Neuronal stem cell (in vitro differentiated cells): ENCODE data around the gene SPTLC1.
A peak's percentile ranks its signal among the peaks of the same experiment; 100 is the strongest.
"Not testable (repeated sequence)": the region's sequence is repeated elsewhere in the genome, so short reads cannot be mapped to it uniquely, and the experiment has no call there.

ENCODE experiments used
- DNase-seq: peaks from one replicate; pipeline ENCODE4 v3.0.0-alpha.2; 2013; ENCODE audit warnings: low spot score
- H2AFZ ChIP-seq: one replicate; pipeline ENCODE4 v1.6.1; 2013; ENCODE audit warnings: mild to moderate bottlenecking, low read length, inconsistent platforms
- H2AK5ac ChIP-seq: 2 replicates; pipeline ENCODE4 v1.6.1; 2013; ENCODE audit warnings: low read depth, mild to moderate bottlenecking, inconsistent platforms, low read length, moderate library complexity, mixed read lengths
- H2BK120ac ChIP-seq: 2 replicates; pipeline ENCODE4 v1.6.1; 2013; ENCODE audit warnings: low read depth, mild to moderate bottlenecking, inconsistent platforms, low read length, moderate library complexity, mixed read lengths
- H2BK12ac ChIP-seq: one replicate; pipeline ENCODE4 v1.6.1; 2013; ENCODE audit warnings: low read length, inconsistent platforms
- H2BK15ac ChIP-seq: 2 replicates; pipeline ENCODE4 v1.6.1; 2013; ENCODE audit warnings: mild to moderate bottlenecking, low read length, inconsistent platforms, mixed read lengths
- H2BK5ac ChIP-seq: one replicate; pipeline ENCODE4 v1.6.1; 2013; ENCODE audit warnings: inconsistent platforms, mild to moderate bottlenecking, low read length, moderate library complexity
- H3K14ac ChIP-seq: one replicate; pipeline ENCODE4 v1.6.1; 2013; ENCODE audit warnings: low read length, inconsistent platforms
- H3K18ac ChIP-seq: 2 replicates; pipeline ENCODE4 v1.6.1; 2013; ENCODE audit warnings: low read length, inconsistent platforms
- H3K23ac ChIP-seq: 2 replicates; pipeline ENCODE4 v1.6.1; 2013; ENCODE audit warnings: low read depth, mild to moderate bottlenecking, mixed read lengths, low read length, inconsistent platforms; ENCODE audit not compliant: poor library complexity
- H3K27ac ChIP-seq: replicated peaks from 3 replicates; pipeline ENCODE4 v1.5.1; 2013; ENCODE audit warnings: low read length, inconsistent platforms
- H3K27me3 ChIP-seq, 3 experiments: 2 replicates each; pipeline ENCODE4 v1.6.1; 2013; ENCODE audit warnings: low read length in 3 of 3, mild to moderate bottlenecking in 2 of 3, inconsistent platforms in 1 of 3, low read depth in 1 of 3, mixed read lengths in 1 of 3, moderate library complexity in 1 of 3; ENCODE audit not compliant: control insufficient read depth in 3 of 3, insufficient read depth in 3 of 3
- H3K36me3 ChIP-seq, 2 donors: replicated peaks in 1 of 2; 2 replicates each; pipeline ENCODE4 v1.6.1; 2013; ENCODE audit warnings: low read length in 2 of 2; ENCODE audit not compliant: control insufficient read depth in 2 of 2, insufficient read depth in 2 of 2
- H3K4ac ChIP-seq: 2 replicates; pipeline ENCODE4 v1.6.1; 2013; ENCODE audit warnings: inconsistent platforms, mild to moderate bottlenecking, low read length, moderate library complexity
- H3K4me1 ChIP-seq, 2 donors: 1 replicate in 1 of 2; 2 replicates in 1 of 2; pipeline ENCODE4 v1.6.1; 2013; ENCODE audit warnings: low read length in 2 of 2, low read depth in 1 of 2; ENCODE audit not compliant: control insufficient read depth in 2 of 2, insufficient read depth in 1 of 2
- H3K4me2 ChIP-seq: one replicate; pipeline ENCODE4 v1.6.1; 2013; ENCODE audit warnings: mild to moderate bottlenecking, low read length, inconsistent platforms; ENCODE audit not compliant: insufficient read depth, poor library complexity, severe bottlenecking
- H3K4me3 ChIP-seq, 2 donors: 2 replicates each; pipeline ENCODE4 v1.5.1; 2013; ENCODE audit warnings: low read length in 2 of 2, mild to moderate bottlenecking in 2 of 2, inconsistent platforms in 1 of 2, moderate library complexity in 1 of 2
- H3K79me1 ChIP-seq: one replicate; pipeline ENCODE4 v1.6.1; 2013; ENCODE audit warnings: low read depth, mild to moderate bottlenecking, inconsistent platforms, low read length, moderate library complexity
- H3K9ac ChIP-seq: one replicate; pipeline ENCODE4 v1.6.1; 2013; ENCODE audit warnings: mild to moderate bottlenecking, low read depth, low read length, inconsistent platforms; ENCODE audit not compliant: poor library complexity
- H3K9me3 ChIP-seq, 2 donors: replicated peaks in 1 of 2; 2 replicates each; pipeline versions ENCODE3 to v1.6.1; 2013; ENCODE audit warnings: low read length in 2 of 2, mild to moderate bottlenecking in 2 of 2, inconsistent platforms in 1 of 2, low read depth in 1 of 2, mixed read lengths in 1 of 2, moderate library complexity in 1 of 2; ENCODE audit not compliant: control insufficient read depth in 2 of 2, insufficient read depth in 1 of 2
- H4K8ac ChIP-seq: one replicate; pipeline ENCODE4 v1.6.1; 2013; ENCODE audit warnings: low read depth, mild to moderate bottlenecking, inconsistent platforms, low read length, moderate library complexity
- H4K91ac ChIP-seq: one replicate; pipeline ENCODE4 v1.6.1; 2013; ENCODE audit warnings: low read length, low read depth, mild to moderate bottlenecking, inconsistent platforms; ENCODE audit not compliant: poor library complexity
- WGBS, 2 donors: extraction: QIAGEN DNeasy Blood & Tissue Kit; methylation state at CpG; one replicate each; pipeline ENCODE4 v1.1.7; 2013; ENCODE audit warnings: missing lambda C conversion rate in 2 of 2, mixed read lengths in 1 of 2; ENCODE audit not compliant: insufficient read length in 2 of 2, insufficient replicate concordance in 1 of 2; ENCODE audit errors: extremely low coverage in 2 of 2; 5-methylcytosine and 5-hydroxymethylcytosine counted together

Gene SPTLC1

DNA sequence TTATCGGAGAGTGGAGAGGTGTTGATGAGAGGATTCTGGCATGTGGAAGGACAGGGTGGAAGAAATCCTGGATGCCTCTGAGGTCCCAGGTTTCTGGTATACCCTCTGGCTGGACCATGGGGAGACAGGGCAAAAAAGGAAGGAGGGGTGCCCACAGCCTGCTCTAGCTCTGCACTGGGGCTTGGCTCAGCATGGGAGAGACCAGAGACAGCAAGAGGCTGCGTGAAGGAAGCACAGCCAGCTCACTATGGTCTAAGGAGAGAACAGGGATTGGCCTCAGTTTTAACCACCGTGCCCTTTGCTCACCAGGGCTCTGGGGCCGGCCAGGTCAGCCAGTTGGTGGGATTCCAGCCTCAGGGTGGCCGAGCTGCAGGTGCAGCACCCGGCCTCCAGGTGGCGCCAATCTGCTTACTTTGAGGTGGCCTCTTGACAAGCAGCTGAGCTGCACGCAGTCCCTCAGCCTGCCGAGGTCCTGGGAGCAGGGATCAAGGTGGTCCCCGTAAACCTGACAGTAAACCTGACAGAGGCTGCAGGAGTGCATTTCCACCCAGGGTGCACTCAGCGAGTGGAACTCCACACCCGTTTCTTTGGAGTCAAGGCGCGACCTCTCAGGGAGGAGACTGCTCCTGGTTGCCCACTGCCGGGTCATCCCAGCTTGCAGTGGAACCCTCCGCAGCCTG is 25.0 kb upstream of the SPTLC1 start:
- peak overlapping the region; percentile 25 for H2AFZ ChIP-seq
- peaks cover 2% of the 10 kb centered on the region for H3K79me1 ChIP-seq
- WGBS, 2 donors, result no CpG with 5 or more reads among the region's 16 CpGs
- peak; percentile 76 for DNase-seq
- no peak overlapping the region for H4K91ac ChIP-seq
- H3K27me3 ChIP-seq, result peaks cover 0 to 55% (median 21%) of the 10 kb centered on the region in 3 experiments
- no peak overlapping the region for H3K4me2 ChIP-seq
- H2AK5ac ChIP-seq, result peak overlapping the region; percentile 75
- H4K8ac ChIP-seq, result no peak overlapping the region
- H3K18ac ChIP-seq, result no peak overlapping the region
- H2BK5ac ChIP-seq, result peak overlapping the region; percentile 10
- no peak overlapping the region for H3K27ac ChIP-seq
- H3K23ac ChIP-seq, result peak overlapping the region; percentile 20
- no peak overlapping the region for H2BK120ac ChIP-seq
- H3K9me3 ChIP-seq, result no peaks in the 10 kb centered on the region
- no peak overlapping the region for H3K4me3 ChIP-seq
- no peaks in the 10 kb centered on the region for H3K36me3 ChIP-seq
- H3K9ac ChIP-seq, result no peak overlapping the region
- no peak overlapping the region for H2BK12ac ChIP-seq
- no peak overlapping the region for H3K4ac ChIP-seq
- no peak overlapping the region for H2BK15ac ChIP-seq
- peaks cover 6 to 9% of the 10 kb centered on the region in 2 donors for H3K4me1 ChIP-seq
- H3K14ac ChIP-seq, result no peak overlapping the region

DNA sequence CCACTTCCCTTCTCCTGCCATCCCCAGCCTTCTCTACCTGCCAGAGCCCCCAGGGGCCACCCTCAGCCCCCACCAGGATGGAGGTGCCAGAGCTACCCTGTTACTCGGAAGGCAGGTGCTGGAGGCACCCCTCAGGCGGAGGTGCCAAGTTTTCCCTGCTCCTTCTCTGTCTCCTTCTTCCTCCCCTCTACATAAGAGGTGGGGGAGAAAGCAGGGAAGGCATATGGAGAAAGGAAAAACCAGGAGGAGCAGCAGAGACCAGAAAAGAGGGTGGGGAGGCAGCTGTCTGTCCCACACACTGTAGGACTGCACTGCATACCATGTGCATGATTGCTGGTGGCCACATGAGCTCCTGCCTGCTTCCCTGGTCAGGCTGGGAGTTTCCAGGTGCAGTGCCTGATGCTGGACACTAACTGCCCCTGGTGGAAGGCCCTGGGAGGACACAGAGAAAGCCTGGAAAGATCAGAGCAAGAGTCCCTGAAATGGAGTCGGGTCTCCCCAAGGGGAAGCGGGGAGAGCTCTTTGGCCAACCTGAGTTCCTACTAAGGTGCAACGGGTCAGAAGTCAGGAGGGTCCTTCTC is 23.8 kb upstream of the SPTLC1 start:
- peaks cover 0 to 54% (median 21%) of the 10 kb centered on the region in 3 experiments for H3K27me3 ChIP-seq
- not testable (repeated sequence) for H2BK15ac ChIP-seq, DNase-seq, H3K14ac ChIP-seq, H4K91ac ChIP-seq, H3K4ac ChIP-seq, H3K27ac ChIP-seq, H3K9me3 ChIP-seq, H3K9ac ChIP-seq, H3K4me3 ChIP-seq, H3K36me3 ChIP-seq, H3K23ac ChIP-seq, H3K4me2 ChIP-seq, H2BK12ac ChIP-seq, H2BK120ac ChIP-seq, H3K18ac ChIP-seq, H3K79me1 ChIP-seq, H4K8ac ChIP-seq
- no CpG with 5 or more reads among the region's 5 CpGs for WGBS, 2 donors
- H3K4me1 ChIP-seq, result peaks cover 6 to 12% of the 10 kb centered on the region in 2 donors
- peak overlapping the region; percentile 61 for H2AK5ac ChIP-seq
- peak overlapping the region; percentile 10 for H2BK5ac ChIP-seq
- H2AFZ ChIP-seq, result peak overlapping the region; percentile 93

DNA sequence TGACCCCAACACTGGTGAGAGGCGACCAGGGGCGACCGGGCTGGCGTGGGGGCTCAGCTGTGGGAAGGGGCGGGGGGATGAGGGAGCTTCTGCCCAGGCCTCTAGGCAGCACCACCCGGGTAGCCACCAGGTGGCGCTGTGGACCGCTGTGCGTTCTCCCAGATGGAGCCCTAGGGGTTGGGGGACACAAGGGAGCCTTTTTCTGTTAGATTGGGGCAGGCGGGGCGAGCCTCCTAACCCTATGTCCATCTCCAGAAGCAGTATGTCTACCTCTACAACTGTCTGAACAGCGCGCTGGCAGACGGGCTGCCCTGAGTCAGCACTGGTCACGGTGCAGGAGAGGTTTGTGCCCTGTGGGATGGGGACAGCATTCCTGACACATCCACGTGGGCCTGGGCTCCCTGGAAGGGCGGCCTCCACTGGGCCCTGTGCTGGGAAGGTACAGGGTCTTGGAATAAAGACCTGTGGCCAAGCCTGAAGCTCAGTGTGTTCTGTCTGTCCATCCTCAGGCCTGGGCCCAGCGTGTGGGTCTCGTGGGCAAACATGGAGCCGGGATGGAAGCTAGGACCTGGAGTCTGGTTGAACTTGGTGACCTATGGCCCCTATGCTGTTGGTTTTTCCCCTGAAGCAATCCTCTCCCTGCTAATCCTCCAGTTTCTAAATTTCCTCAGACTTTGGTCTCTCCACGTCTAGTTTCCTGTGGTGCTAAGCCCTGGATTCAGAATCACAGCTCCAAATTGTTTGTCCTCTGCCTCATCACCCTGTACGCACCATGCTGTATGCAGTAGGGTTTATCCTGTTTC is 23.1 kb upstream of the SPTLC1 start:
- Histone ChIP-seq H3K4me1 (peaks cover 6 to 12% of the 10 kb centered on the region in 2 donors), H3K9ac (peak overlapping the region; percentile 54), H3K36me3 (no peaks in the 10 kb centered on the region), H4K8ac (peak overlapping the region; percentile 88), H3K14ac (no peak overlapping the region), H3K79me1 (peaks cover 2% of the 10 kb centered on the region), H3K18ac (peak overlapping the region; percentile 69), H3K4me3 (no peak overlapping the region), H3K27ac (no peak overlapping the region), H2BK15ac (no peak overlapping the region), H3K27me3 (peaks cover 0 to 49% (median 21%) of the 10 kb centered on the region in 3 experiments), H3K23ac (no peak overlapping the region), H2AFZ (peak overlapping the region; percentile 93), H2BK120ac (peak overlapping the region; percentile 2), H4K91ac (no peak overlapping the region), H3K4ac (peak overlapping the region; percentile 17), H3K9me3 (no peaks in the 10 kb centered on the region), H3K4me2 (peak overlapping the region; percentile 3), H2AK5ac (peak overlapping the region; percentile 70), H2BK5ac (no peak overlapping the region), H2BK12ac (no peak overlapping the region)
- DNase-seq, result peak; percentile 72
- WGBS, 2 donors, result no CpG with 5 or more reads among the region's 22 CpGs
